Measurements from ENCODE around the gene DDX27.

DDX27 gene

DNA sequence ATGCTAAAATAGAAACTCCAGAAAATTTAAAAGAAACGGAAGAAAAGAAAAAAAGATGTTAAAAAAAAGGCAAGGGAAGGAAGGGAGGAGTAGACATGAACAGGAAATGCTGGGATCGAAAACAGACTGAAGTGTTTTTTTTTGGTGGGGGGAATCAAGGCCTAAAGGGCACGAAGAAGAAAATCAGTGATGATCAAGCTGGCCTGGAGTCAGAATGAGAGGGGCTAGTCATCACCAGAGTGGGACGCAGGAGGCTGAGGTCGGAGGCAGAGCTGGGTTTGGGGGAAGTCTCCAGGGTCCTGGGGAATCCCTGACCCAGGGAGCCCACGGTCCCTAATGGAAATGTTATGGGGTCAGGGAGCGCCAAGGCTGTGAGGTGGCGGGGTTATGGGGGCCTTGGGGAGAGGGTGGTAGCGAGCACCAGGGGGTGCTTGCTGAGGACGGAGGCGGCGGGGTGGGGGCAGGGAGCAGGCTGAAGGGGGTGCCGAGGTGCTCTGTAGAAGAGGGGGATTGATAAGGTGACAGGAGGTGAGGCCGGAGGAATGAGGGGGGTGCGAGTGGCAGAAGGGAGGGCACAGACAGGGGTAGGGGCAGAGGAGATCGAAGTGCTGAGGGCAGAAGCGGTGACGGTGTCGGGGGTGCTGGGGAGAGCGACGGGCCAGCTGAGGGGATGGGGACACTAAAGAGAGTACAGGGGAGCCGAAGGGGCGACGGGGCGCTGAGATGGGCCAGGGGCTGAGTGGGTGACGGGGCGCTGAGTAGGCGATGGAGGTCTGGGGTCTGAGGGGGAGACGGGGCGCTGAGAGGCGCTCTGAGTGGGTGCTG is 58.0 kb downstream of the DDX27 start:
- peak in 1 of 2 donors; percentile 35 for DNase-seq (ENCODE audit: low read depth in 1 of 2, low spot score in 1 of 2)

DNA sequence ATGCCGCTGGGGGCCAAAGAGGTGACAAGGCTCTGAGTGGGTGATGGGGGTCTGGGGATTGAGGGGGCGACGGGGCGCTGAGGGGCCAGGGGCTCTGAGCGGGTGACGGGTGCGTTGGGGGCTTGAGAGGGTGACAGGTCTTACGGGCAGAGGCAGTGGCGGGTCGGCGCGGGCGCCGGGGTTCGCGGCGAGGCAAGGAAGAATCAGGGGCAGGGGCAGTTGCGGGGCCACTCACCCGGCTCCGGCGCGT is 58.5 kb downstream of the DDX27 start:
- DNase-seq (ENCODE audit: low read depth in 1 of 2, low spot score in 1 of 2) = no peak

- peak; percentile 96 to 97 for DNase-seq (ENCODE audit: low read depth in 1 of 2, low spot score in 1 of 2)
Observed at GRCh38 chr20:49278036-49278817, 59.0 kb downstream of the DDX27 start, which contains the start of gene ZNFX1. TSS of gene ZNFX1 (minus strand) at chr20:49278057. CDS start at chr20:49275839, 2,218 bp downstream.

GRCh38 chr20:49278818-49279676 is 59.8 kb downstream of the DDX27 start:
- no peak for DNase-seq (ENCODE audit: low read depth in 1 of 2, low spot score in 1 of 2)

- DNase-seq (ENCODE audit: low read depth in 1 of 2, low spot score in 1 of 2) = no peak
Observed at GRCh38 chr20:49279677-49280462, 60.7 kb downstream of the DDX27 start.

GRCh38 chr20:49280463-49281058 is 61.3 kb downstream of the DDX27 start:
- no peak for DNase-seq (ENCODE audit: low read depth in 1 of 2, low spot score in 1 of 2)

DNA sequence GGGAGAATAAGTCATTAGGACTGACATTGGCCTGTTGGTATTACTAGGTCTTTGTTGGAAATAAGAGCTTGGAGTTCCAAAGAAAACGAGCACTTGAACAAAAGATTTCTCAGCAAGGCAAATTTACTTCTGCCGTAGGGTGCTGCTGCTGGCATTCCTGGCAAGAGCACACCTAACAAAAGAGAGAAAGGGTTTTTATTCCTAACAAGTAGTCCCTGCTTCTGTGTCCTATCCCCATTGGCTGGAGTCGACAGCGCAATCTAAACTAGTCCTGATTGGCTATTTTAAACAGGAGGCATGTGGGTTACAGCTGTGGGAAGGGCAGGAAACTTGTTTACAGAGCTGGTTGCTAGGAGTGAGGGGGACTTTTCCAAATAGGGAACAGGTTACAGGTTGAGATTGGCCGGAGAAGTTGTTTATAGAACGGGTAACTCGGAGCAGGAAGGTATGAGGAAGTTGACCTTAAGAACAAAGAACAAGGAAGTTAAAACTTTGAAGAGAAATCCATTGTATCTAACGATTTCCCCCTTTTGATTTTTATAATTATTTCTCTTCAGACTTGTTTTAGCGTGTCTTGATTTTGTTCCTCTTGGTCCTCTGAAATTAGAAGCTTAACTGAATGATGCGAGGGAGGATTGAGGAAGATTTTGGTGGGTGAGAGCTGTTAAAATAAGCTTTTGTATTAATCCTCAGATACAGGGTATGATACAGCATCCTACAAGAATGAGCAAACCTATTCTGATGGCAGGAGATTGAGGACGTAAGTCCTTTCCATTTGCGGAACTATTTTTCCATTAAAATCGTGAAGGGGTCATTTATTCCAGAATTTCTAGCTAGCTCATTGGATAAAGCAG is 62.1 kb downstream of the DDX27 start:
- DNase-seq (ENCODE audit: low read depth in 1 of 2, low spot score in 1 of 2) = no peak

- no peak for DNase-seq (ENCODE audit: low read depth in 1 of 2, low spot score in 1 of 2)
Observed at GRCh38 chr20:49281913-49282467, 62.8 kb downstream of the DDX27 start.

DNA sequence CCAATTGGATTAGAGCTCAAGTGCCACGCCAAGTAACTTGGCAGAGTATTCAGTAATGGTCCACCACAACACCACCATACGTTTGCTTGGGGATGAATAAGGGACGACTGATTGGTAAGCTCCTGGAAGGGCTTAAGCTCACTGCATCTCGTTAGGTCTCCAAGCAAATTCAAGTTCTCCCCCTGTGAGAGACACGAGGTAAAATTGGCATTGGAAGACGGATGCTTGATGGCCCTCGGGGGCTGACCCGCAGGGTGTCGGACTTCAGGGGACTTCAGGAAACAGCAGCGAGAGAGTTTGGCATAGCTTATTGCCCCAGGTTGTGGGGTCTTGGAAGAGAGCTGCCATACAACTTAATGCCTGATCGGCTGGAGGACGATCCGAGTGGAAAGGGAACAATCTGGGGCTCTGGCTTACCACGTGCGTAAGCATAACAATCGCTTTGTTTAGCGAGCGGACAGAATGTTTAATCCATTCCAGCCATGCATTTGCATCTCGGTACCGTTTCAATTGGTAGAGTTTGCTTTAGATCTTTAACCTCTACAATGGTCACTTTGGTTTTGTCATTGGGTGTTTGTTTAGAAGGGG is 63.5 kb downstream of the DDX27 start:
- no peak for DNase-seq (ENCODE audit: low read depth in 1 of 2, low spot score in 1 of 2)

DNA sequence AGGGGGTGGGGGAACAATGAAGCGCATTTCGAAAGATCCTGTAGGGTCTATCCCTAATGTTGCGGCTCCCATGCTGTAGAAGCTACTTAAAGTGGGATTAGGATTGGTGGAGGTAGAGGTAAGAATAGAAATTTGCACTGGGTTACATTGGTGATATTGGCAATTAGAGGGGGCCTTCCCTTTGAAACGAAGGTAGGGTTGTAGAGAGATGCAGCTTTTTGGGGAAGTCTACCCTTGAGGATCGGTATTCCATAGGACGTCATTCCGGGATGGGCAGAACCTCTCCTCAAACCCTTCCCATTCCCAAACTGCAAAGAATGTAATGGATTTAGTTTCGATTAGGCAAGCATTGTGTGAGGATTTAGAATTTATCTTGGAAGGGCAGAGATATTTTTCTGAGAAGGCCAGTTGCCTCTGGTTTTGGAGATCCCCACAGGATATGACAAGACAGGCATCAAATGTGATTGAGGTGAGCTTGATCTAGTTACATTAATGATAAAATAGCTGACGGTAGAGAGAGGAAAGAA is 64.0 kb downstream of the DDX27 start:
- DNase-seq (ENCODE audit: low read depth in 1 of 2, low spot score in 1 of 2) = no peak

- DNase-seq (ENCODE audit: low read depth in 1 of 2, low spot score in 1 of 2) = no peak
Observed at GRCh38 chr20:49283703-49284625, 64.7 kb downstream of the DDX27 start.

DNA sequence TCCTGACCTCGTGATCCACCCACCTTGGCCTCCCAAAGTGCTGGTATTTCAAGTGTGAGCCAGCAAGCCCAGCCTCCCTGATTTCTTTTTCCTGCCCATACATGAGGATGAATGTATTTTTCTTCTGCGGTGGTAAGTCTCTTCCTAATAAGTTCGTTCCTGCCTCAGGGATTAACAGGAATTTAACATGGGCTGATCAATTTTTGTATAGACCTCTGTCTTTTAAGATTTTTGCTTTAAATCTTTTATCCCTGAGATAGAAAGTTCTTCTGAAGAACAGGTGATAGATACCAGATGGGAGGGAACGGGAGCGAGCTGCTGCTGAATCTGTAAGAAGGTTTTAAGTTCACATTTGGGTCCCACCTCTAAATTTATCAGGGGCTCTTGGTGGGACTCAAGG is 65.6 kb downstream of the DDX27 start:
- DNase-seq (ENCODE audit: low read depth in 1 of 2, low spot score in 1 of 2) = no peak

DNA sequence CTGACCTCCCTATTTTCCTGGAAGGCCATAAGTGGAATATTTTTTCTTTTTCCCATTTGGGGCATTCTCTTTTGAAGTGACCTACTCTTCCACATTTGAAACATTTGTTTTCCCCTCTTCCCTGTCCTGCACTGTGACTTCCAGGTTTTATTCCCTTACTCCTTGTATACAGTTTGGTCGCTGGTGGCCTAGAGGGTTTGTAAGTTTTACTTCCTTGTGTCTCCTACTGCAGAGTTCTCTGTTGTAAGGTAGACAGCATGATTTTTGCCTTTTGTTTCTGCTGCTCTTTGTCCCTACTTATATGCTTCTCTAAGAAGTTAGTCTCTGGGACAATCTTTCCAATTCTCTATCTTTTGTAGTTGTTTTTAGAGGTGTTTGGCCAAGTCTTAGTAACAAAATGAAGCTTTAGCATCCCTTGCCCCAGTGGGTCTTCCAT is 66.0 kb downstream of the DDX27 start:
- DNase-seq (ENCODE audit: low read depth in 1 of 2, low spot score in 1 of 2) = no peak

GRCh38 chr20:49285813-49286494 is 66.7 kb downstream of the DDX27 start:
- no peak for DNase-seq (ENCODE audit: low read depth in 1 of 2, low spot score in 1 of 2)

DNA sequence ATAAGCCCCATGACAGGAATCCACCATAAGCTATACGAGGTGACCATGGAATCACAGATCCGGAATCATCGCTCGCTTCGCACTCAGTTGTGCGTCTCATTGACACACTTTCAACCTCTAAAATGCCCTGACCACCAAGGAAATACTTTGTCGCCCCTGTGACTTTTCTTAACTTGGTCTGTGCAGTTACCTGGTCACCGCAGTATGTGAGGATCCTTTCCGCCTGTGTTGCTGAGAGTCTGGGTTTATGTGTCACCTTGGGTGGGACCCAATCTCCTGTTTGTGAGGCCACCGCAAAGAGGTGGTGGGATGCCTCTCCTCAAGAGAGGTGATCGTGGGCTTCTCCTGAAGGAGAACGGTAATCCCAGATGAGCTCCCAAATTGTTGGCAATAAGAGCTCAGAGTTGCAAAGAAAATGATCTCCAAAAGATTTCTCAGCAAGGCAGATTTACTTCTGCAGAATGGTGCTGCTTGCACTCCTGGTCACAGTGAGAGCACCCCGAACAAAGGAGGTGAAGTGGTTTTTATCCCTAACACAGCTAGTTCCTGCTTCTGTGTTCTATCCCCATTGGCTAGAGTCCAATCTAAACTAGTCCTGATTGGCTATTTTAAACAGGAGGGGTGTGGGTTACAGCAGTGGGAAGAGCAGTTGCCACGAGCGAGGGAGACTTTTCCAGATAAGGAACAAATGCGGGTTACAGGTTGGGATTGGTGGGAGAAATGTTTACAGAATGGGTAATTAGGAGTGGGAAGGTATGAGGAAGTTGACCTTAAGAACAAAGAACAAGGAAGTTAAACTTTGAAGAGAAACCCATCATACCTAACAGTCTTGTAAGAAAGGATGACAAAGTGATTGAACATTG is 67.7 kb downstream of the DDX27 start:
- DNase-seq (ENCODE audit: low read depth in 1 of 2, low spot score in 1 of 2) = no peak
